Neural progenitor cell (in vitro differentiated cells): ENCODE measurements around the gene GALNT7.

Source experiments
- EZH2 ChIP-seq: fragments of 200-600 bp; sonication (generic); IDR thresholded peaks from 2 replicates; pipeline ENCODE4 v1.6.1; 2017; ENCODE audit warnings: antibody characterized with exemption, mild to moderate bottlenecking, moderate library complexity
- EZH2phosphoT487 ChIP-seq: fragments of 200-600 bp; sonication (generic); IDR thresholded peaks from 2 replicates; pipeline ENCODE4 v1.6.1; 2017; ENCODE audit warnings: antibody characterized with exemption

DNA sequence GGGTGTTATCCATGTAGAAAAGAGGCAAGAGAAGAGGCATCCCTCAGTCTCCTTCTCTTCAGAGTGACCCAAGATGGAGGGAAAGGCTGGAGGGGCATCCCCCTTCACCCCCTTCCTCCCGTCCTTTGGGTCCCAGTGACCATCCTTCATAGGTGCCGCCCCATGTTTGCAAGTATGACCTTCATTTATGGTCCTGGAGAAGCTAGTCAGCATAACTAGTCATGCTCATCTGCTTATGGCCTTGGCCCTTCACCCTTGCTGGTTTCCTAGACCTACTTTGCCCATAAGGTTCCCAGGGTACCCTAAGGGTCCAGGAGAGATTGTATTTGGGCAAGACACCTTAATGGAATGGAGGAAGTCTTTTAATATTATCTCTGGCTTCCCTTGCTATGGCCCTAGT is 118.9 kb downstream of the GALNT7 start:
- TF ChIP-seq EZH2 (no peak), EZH2phosphoT487 (no peak)
